Activated CD8-positive, alpha-beta T cell treated with anti-CD3 and anti-CD28 coated beads, Interleukin-2, amount 10 ng/mL, durations not matched to agents 7 days and 5 days (primary cell): ENCODE measurements around the gene TRPV6. TPM values are rescaled to one million over a fixed set of nuclear protein-coding genes. Genes with fewer than 3 reads are reported as not detected.

ENCODE experiments used
- ATAC-seq: fragments of 150-1000 bp; cut with Tn5 transposase; one replicate; pipeline ENCODE4 v1.10.0; 2021; ENCODE audit warnings: moderate library complexity
- CTCF ChIA-PET: fragments of 350-600 bp; sonication (Branson Sonifier 250); formaldehyde crosslinking; loops from one replicate; lab custom pipeline; 2021; ENCODE audit warnings: antibody characterized with exemption; lab: Charles Lee
- POLR2A ChIA-PET: fragments of 350-600 bp; sonication (Branson Sonifier 250); formaldehyde crosslinking; loops from one replicate; lab custom pipeline; 2021; ENCODE audit warnings: antibody characterized with exemption; lab: Charles Lee
- DNase-seq: peaks from one replicate; pipeline ENCODE4 v3.0.0-alpha.2; 2020
- H3K27ac Mint-ChIP-seq: one replicate; pipeline ENCODE4 v1.8.0; 2021; ENCODE audit warnings: mild to moderate bottlenecking, mixed read lengths
- H3K27me3 Mint-ChIP-seq: one replicate; pipeline ENCODE4 v1.8.0; 2021; ENCODE audit warnings: low read depth, mixed read lengths
- H3K36me3 Mint-ChIP-seq: one replicate; pipeline ENCODE4 v1.8.0; 2021; ENCODE audit warnings: low read depth, mixed read lengths
- H3K4me1 Mint-ChIP-seq: one replicate; pipeline ENCODE4 v1.8.0; 2021; ENCODE audit warnings: low read depth, mixed read lengths
- H3K4me3 Mint-ChIP-seq: one replicate; pipeline ENCODE4 v1.8.0; 2021; ENCODE audit warnings: mild to moderate bottlenecking, mixed read lengths
- H3K9me3 Mint-ChIP-seq: one replicate; pipeline ENCODE4 v1.8.0; 2022; ENCODE audit warnings: mixed read lengths; ENCODE audit not compliant: insufficient read depth
- total RNA-seq, 2 experiments: library from RNA; stranded (reverse); gene quantifications; one replicate each; pipeline ENCODE4 v1.2.3, GENCODE V29; 2021

TRPV6 gene
- total RNA-seq, 2 experiments from 2014 or later = not detected

DNA sequence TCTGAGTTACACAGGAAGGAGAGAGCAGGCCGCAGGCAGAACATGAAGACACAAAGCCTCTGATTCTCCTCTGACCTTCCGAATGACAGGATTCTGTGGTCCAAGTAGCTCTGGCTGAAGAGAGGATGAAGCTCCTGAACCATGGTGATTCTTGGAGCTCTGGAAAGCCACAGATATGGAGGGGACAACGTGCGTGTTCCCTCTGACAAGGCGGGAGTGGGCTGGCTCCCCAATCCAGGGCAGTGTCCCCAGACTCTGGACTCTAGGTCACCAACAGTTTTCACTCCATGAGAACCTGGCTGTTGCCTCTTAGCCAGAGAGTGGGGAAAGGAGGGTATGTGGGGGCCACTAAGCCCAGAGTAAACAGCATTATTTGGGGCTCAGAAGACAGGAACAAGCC is 7.4 kb upstream of the TRPV6 start:
- POLR2A ChIA-PET = interaction anchor here (0.6 kb wide), 1 partner anchor 72 kb away, joined by 3 read pairs; no protein-coding TSS in a partner anchor
- no peak for ATAC-seq
- H3K27ac Mint-ChIP-seq = no peak overlapping the region
- H3K4me3 Mint-ChIP-seq = no peak overlapping the region
- H3K27me3 Mint-ChIP-seq = no peaks in the 10 kb centered on the region
- no peaks in the 10 kb centered on the region for H3K4me1 Mint-ChIP-seq
- H3K36me3 Mint-ChIP-seq = no peaks in the 10 kb centered on the region
- H3K9me3 Mint-ChIP-seq = no peaks in the 10 kb centered on the region
- CTCF ChIA-PET = no interaction called here
- DNase-seq = no peak

DNA sequence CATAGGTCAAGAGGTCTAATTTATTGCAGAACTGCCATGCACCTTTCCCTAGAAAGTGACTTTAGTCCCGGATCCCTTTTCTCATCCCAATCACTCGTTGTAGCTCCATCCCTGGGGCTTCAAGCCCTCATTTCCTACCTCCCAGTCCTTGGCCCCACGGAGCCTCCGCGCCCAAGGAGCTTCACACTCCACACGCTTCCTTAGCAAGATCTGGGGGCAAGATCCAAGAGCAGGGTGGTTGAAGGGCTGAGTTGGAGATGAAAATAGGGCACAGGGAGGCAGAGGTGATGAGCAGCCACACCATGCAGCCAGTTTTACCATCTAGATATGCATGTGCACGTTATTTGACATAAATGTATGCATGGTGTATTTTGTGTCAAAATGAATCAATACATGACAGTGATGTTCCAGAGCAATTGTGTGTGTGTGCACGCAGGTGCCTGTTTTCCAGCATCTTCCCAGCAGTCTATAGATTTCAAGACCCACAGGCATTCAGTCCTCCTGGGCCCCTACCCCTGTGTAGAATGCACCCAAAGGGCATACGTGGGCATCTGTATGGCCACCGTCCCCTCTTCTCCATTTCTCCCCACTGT is 6.0 kb upstream of the TRPV6 start:
- POLR2A ChIA-PET = no interaction called here
- ATAC-seq (no peak), DNase-seq (no peak)
- no peaks in the 10 kb centered on the region for H3K27me3 Mint-ChIP-seq
- H3K9me3 Mint-ChIP-seq = no peaks in the 10 kb centered on the region
- no peaks in the 10 kb centered on the region for H3K36me3 Mint-ChIP-seq
- CTCF ChIA-PET = no interaction called here
- no peak overlapping the region for H3K27ac Mint-ChIP-seq
- no peaks in the 10 kb centered on the region for H3K4me1 Mint-ChIP-seq
- H3K4me3 Mint-ChIP-seq = no peak overlapping the region

DNA sequence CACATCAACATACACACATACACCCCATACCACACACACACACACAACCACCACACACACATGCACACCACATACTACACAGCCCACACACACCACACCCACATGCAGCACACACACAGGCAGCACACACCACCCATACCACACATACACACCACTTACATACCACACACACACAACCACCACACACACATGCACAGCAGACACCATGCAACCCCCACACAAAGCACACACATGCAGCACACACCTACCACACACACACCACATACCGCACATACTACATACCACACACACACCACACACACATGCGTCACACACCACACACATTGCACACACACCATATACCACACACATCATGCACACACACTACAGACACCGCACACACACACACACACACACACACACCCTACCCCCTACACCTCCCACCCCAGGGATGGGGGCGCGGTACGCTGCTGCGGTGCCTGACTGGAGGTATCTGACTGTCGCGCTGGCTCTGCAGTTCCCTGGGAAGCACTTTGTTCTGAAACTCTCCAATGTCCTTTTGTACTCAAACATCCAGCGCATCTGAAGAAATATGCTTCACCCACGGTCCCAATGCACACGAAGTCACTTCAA is 5.4 kb upstream of the TRPV6 start:
- Mint-ChIP-seq H3K9me3 (no peaks in the 10 kb centered on the region), H3K27me3 (no peaks in the 10 kb centered on the region), H3K4me1 (no peaks in the 10 kb centered on the region), H3K27ac (no peak overlapping the region), H3K36me3 (no peaks in the 10 kb centered on the region), H3K4me3 (no peak overlapping the region)
- POLR2A ChIA-PET = no interaction called here
- CTCF ChIA-PET = no interaction called here
- ATAC-seq (no peak), DNase-seq (no peak)

DNA sequence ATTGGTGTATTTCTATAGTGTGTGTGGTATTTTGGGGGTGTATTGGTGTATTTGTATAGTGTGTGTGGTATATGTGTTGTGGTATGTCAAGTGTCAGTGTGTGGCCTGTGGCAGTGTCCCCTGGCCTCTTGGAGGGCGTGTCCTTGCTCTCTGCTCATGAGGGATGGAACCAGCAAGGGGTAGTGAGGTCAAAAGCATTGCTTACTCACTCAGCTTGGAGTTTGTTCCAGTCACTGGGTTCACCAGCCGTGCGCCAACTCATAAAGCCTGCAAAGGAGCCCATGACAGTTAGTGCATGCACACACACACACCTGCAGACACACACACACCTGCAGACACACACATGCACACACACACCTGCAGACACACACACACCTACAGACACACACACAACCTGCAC is 4.3 kb upstream of the TRPV6 start:
- H3K4me3 Mint-ChIP-seq = no peak overlapping the region
- POLR2A ChIA-PET = no interaction called here
- no peaks in the 10 kb centered on the region for H3K4me1 Mint-ChIP-seq
- no peaks in the 10 kb centered on the region for H3K27me3 Mint-ChIP-seq
- DNase-seq (no peak), ATAC-seq (no peak)
- no peak overlapping the region for H3K27ac Mint-ChIP-seq
- H3K36me3 Mint-ChIP-seq = no peaks in the 10 kb centered on the region
- no peaks in the 10 kb centered on the region for H3K9me3 Mint-ChIP-seq
- CTCF ChIA-PET = no interaction called here

DNA sequence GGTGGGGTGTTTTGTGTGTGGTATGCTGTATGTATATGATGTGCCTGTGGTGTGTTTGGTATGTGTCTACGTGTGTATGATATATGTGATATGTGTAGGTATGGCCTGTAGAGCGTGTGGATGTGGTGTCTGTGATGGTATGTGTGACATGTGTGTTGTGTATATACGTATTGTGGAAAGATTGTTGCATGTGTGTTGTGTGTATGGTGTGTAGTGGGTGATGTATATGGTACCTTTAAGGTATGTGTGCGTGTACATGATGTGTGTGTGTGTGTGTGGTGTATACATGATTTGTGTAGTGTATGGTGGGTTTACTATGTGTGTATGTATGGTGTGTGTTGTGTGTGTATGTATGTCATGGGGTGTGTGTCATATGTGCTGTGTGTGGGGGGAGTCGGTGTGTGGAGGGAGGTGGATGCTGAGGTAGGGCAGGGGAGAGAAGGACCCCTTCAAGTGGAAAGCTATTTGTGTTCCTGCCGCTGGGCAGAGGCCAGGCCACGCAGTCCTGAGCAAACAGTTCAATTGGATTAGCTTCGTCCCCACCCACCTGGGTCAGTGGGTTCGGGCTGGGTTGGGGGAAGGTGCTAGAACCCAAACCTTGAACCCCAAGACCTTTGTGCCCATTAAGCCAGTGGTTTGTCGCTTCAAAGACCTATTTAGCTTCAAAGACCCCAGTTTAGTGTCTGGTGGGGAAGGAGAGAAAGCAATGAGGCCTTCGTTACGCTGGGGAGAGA is 1.9 kb upstream of the TRPV6 start:
- no peak overlapping the region for H3K4me3 Mint-ChIP-seq
- no peaks in the 10 kb centered on the region for H3K9me3 Mint-ChIP-seq
- ATAC-seq = no peak

DNA sequence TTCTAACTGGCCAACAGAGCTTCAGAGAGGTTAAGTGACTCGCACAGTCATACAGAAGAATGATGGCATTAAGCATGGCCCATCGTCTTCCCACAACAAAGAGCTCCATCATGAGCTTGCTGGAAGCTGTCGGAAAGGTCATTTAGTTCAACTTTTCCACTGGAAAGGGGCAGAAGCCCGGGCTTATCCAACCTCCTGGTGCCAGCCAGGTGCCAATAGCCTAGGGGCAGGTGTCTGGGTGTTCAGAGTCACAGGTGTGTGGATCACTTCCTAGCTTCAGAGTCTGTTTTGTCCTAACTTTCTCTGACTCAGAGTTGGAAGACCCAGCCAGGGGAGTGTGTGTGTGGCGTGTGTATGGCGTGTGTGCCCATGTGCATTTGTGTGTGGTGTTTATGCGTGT is 1.3 kb upstream of the TRPV6 start:
- Mint-ChIP-seq H3K27me3 (no peaks in the 10 kb centered on the region), H3K4me1 (no peaks in the 10 kb centered on the region), H3K27ac (no peak overlapping the region), H3K9me3 (no peaks in the 10 kb centered on the region), H3K36me3 (no peaks in the 10 kb centered on the region), H3K4me3 (no peak overlapping the region)
- ChIA-PET POLR2A (no interaction called here), CTCF (interaction anchor here (0.9 to 1.3 kb wide), 3 partner anchors 14 to 328 kb away, joined by 3 to 4 read pairs (median 3); no protein-coding TSS in a partner anchor)
- ATAC-seq = no peak
- DNase-seq = no peak

More for the DNA sequence above, 1.9 kb upstream of the TRPV6 start:
- no peaks in the 10 kb centered on the region for H3K4me1 Mint-ChIP-seq
- DNase-seq = no peak
- no peak overlapping the region for H3K27ac Mint-ChIP-seq
- H3K27me3 Mint-ChIP-seq = no peaks in the 10 kb centered on the region
- no peaks in the 10 kb centered on the region for H3K36me3 Mint-ChIP-seq
- ChIA-PET CTCF (interaction anchor here (1.2 to 1.3 kb wide), 2 partner anchors 14 to 327 kb away, joined by 3 to 4 read pairs; no protein-coding TSS in a partner anchor), POLR2A (interaction anchor here (0.7 kb wide), 1 partner anchor 22 kb away, joined by 3 read pairs; no protein-coding TSS in a partner anchor)

DNA sequence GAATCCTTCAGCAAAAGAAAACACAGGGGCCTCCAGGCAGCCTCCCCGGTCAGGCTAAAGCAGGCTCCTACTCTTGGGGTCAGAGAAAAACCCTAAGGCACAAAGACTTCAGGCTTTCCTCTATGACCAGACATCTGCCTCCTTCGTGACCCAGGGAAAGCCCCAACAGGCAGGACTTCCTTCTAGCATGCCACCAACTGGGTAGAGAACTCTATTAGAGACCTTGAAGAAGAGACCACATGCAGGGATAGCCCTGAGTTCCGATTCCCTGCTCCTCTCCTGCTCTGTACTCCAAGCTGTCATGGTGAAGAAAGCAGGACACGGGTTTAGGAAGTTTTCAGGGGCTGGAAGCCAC is 1.3 kb downstream of the TRPV6 start:
- H3K27ac Mint-ChIP-seq = no peak overlapping the region
- H3K4me1 Mint-ChIP-seq = no peaks in the 10 kb centered on the region

DNA sequence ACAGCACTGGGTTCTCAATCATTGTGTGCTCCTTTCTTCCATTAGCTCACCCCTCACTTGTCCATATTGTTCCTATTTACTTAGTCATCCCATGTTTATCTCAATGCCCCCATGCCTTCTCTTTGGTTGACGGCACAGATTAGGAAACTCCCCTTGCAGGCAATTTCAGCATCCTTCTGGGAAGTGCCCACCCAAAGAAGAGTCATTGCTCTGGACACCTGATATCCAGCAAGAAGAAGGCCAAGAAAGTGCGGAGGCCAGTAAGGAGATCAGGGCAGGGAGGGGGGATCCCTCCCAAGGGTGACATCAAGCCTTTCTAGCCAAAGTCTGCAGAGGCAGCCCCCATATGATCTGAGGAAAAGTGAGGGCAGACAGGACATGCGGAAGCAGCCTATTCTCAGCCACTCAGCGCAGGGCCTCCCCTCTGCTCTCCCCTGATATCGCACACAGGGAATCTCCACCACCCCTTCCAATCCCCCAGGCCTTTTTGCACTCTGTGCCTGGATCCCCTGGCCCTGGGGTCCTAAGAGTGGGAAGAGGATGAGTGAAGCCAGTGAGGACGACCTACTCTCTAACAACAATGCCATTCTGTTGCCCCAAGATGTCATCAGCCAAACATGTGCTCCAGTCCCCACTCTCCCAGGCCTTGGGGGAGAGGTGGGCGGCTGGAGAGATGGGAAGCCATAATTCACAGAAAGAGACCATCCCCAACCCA is 1.8 kb downstream of the TRPV6 start:
- H3K36me3 Mint-ChIP-seq = no peaks in the 10 kb centered on the region
- H3K4me1 Mint-ChIP-seq = no peaks in the 10 kb centered on the region
- peaks cover 12% of the 10 kb centered on the region for H3K27me3 Mint-ChIP-seq
- CTCF ChIA-PET = no interaction called here
- H3K27ac Mint-ChIP-seq = no peak overlapping the region
- POLR2A ChIA-PET = no interaction called here
- H3K9me3 Mint-ChIP-seq = no peaks in the 10 kb centered on the region
- no peak for DNase-seq
- no peak for ATAC-seq
- H3K4me3 Mint-ChIP-seq = no peak overlapping the region

More for the DNA sequence above, 1.3 kb downstream of the TRPV6 start:
- ATAC-seq = no peak
- Mint-ChIP-seq H3K36me3 (no peaks in the 10 kb centered on the region), H3K4me3 (no peak overlapping the region), H3K9me3 (no peaks in the 10 kb centered on the region), H3K27me3 (peaks cover 11% of the 10 kb centered on the region)
- CTCF ChIA-PET = no interaction called here
- no peak for DNase-seq
- POLR2A ChIA-PET = no interaction called here

DNA sequence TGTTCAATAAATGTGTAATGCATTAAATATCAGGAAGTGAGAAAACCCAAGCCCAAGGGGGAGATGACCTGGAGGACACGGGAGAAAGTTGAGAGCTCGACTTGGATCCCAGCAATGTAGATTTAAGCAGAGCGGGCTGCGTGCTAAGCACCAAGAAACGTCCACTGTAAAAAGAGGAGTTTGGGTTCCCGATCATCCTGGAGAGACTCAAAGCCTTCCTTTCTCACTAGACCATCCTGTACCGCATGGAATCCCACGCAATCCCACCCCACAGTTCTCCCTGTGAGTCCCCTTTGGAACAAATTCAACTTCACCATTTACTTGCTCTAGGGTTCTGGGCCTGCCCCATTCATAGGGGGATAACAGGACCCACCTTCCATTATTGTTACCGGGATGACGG is 2.4 kb downstream of the TRPV6 start:
- CTCF ChIA-PET = interaction anchor here (4.4 kb wide), 1 partner anchor 120 kb away, joined by 62 read pairs; no protein-coding TSS in a partner anchor
- Mint-ChIP-seq H3K27me3 (peaks cover 12% of the 10 kb centered on the region), H3K27ac (no peak overlapping the region), H3K4me3 (no peak overlapping the region), H3K36me3 (no peaks in the 10 kb centered on the region), H3K9me3 (no peaks in the 10 kb centered on the region), H3K4me1 (no peaks in the 10 kb centered on the region)
- ATAC-seq (no peak), DNase-seq (no peak)
- POLR2A ChIA-PET = no interaction called here

DNA sequence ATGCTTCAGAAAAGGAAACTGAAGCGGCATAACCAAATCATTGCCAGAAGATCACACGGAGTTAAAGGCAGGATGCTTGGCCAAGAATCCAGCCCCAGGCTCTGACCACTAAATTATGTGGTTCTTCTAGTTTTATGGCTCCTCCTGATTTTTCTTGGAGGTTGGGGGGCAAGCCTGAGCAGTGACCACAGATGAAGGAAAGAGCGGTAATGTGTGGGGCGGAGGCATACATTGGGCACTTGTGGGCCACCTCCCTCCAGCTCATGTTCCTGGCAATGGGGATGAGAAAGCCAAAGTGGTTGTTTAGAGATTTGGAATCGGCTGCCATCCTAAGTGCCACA is 3.2 kb downstream of the TRPV6 start:
- no peak for DNase-seq
- Mint-ChIP-seq H3K27ac (no peak overlapping the region), H3K27me3 (peaks cover 12% of the 10 kb centered on the region), H3K36me3 (no peaks in the 10 kb centered on the region), H3K4me3 (no peak overlapping the region), H3K9me3 (no peaks in the 10 kb centered on the region), H3K4me1 (no peaks in the 10 kb centered on the region)
- ATAC-seq = no peak
- ChIA-PET POLR2A (no interaction called here), CTCF (interaction anchor here (1.0 to 4.4 kb wide), 6 partner anchors 11 to 564 kb away, joined by 3 to 62 read pairs (median 6); no protein-coding TSS in a partner anchor)

DNA sequence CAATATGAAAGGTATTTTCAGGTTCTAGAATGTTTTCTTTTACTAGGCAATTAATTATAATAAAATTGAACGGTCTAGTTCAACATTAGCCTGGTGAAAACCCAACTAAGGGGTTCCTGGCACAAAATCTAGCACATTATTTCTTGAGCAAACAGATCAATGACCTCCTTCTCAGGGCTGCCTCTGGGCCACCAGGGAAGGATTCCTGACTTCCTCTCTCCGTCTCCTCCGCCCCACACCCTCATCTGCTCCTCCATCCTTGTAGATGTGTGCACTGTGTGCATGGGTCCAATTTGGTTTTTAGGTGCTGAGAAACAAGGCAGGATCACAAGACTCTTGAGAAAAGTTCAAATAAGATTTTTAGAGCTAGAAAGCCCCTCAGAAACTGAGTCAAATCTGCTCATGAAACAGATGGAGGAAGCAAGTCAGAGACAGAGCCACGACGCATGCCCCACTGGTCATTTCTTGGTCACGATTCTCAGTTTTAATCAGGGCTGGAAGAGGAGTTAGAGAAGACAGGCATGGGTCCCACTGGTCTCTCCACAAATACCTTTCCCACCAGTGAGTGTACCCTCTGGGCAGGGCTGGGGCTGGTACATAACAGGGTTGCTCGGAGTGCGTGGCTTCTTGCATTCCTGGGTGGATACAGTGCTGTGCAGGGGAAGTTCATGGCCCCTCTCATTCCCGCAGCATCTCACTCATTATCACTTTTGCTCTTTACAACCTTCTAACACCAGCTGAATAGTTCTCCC is 3.8 kb downstream of the TRPV6 start:
- no peak overlapping the region for H3K27ac Mint-ChIP-seq

More for the DNA sequence above, 3.8 kb downstream of the TRPV6 start:
- no peak for ATAC-seq
- Mint-ChIP-seq H3K4me3 (no peak overlapping the region), H3K9me3 (no peaks in the 10 kb centered on the region), H3K27me3 (peaks cover 12% of the 10 kb centered on the region), H3K4me1 (no peaks in the 10 kb centered on the region), H3K36me3 (no peaks in the 10 kb centered on the region)
- ChIA-PET CTCF (interaction anchor here (0.6 to 4.4 kb wide), 21 partner anchors 10 to 563 kb away, joined by 3 to 62 read pairs (median 4); no protein-coding TSS in a partner anchor), POLR2A (no interaction called here)
- no peak for DNase-seq
